Body of pancreas (tissue), 4 donors: ENCODE data around the gene MIA. TPM values are rescaled to one million over a fixed set of nuclear protein-coding genes. Genes with fewer than 3 reads are reported as not detected.

Source experiments
- ATAC-seq: fragments of 150-250 bp; one replicate; pipeline ENCODE4 v1.9.1; 2016
- DNase-seq, 4 donors: peaks; one replicate each; pipeline ENCODE4 v3.0.0-alpha.2; 2019
- H3K27ac ChIP-seq, 4 donors: fragments of 200-600 bp; sonication (generic); 1 replicate in 3 of 4; 2 replicates in 1 of 4; pipeline versions ENCODE4 v1.5.1 to v1.6.1; 2016 to 2019; ENCODE audit warnings: mild to moderate bottlenecking in 1 of 4, mixed read lengths in 1 of 4, moderate library complexity in 1 of 4
- H3K27me3 ChIP-seq, 2 donors: fragments of 200-600 bp; sonication (generic); one replicate each; pipeline ENCODE4 v1.6.0; 2016; ENCODE audit warnings: mild to moderate bottlenecking in 1 of 2
- H3K36me3 ChIP-seq, 2 donors: fragments of 200-600 bp; sonication (generic); replicated peaks in 1 of 2; 2 replicates each; pipeline ENCODE4 v1.5.1; 2016; ENCODE audit warnings: low read depth in 2 of 2; ENCODE audit not compliant: insufficient read depth in 1 of 2
- H3K4me1 ChIP-seq: fragments of 200-600 bp; sonication (generic); one replicate; pipeline ENCODE4 v1.6.0; 2016
- H3K4me3 ChIP-seq, 2 donors: fragments of 200-600 bp; sonication (generic); 1 replicate in 1 of 2; 2 replicates in 1 of 2; pipeline ENCODE4 v1.5.1; 2016 to 2019
- H3K9me3 ChIP-seq, 3 donors: fragments of 200-600 bp; sonication (generic); 1 replicate in 2 of 3; 2 replicates in 1 of 3; pipeline ENCODE4 v1.5.1; 2016
- POLR2A ChIP-seq, 3 donors: fragments of 450-650 bp; IDR thresholded peaks; one replicate each; pipeline ENCODE4 v1.6.1; 2016; ENCODE audit warnings: antibody characterized with exemption in 3 of 3, mild to moderate bottlenecking in 2 of 3
- WGBS, 2 donors: methylation state at CpG; one replicate each; pipeline ENCODE4 v1.1.5; 2017; 5-methylcytosine and 5-hydroxymethylcytosine counted together
- intact Hi-C: fragments of 100-400 bp; cut with DNase I; formaldehyde crosslinking; loops from one replicate; pipeline ENCODE4 v1.15.1; 2023
- total RNA-seq, 2 donors: library from RNA; depleted of rRNA; stranded (reverse); fragments of >200 nt; gene quantifications; one replicate each; pipeline ENCODE4 v1.1.0, GENCODE V29; 2016
- TF ChIP-seq, protein P1 (sequence below), 7 experiments: fragments of 450-650 bp in 4 of 7; fragments of 200-600 bp in 3 of 7; sonication (generic) in 3 of 7; IDR thresholded peaks; one replicate each; pipeline ENCODE4 v1.5.1; 2016 to 2019; ENCODE audit warnings: antibody characterized with exemption in 7 of 7

MIA gene
- total RNA-seq, 2 donors from 2014 or later = 5.9 TPM; not detected in 1

DNA sequence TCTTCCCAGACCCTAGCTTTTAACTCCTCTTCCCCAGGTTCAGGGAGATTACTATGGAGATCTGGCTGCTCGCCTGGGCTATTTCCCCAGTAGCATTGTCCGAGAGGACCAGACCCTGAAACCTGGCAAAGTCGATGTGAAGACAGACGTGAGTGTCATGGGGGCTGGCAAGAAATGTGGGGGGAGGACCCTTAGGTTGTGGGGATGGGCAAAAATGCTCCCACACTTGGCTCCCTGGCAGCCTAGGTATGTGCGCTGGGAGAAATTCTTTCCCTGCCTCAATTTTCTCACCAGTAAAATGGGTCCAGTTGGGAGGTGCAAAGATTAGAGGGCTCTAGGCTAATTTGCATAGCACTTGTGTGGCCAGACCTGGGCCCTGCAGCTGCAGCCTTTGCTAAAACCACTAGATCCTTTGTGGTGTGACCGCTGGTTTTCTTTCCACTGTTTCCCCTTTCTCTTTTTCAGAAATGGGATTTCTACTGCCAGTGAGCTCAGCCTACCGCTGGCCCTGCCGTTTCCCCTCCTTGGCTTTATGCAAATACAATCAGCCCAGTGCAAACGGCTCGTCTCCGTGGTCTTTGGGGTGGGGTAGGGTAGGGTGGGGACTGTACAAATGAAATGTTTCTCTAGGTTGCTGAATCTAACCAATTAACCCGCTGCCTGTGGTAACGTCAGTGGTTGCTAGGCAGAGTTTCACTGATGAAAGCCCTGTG, 1.8 kb downstream of the MIA start:
- Histone ChIP-seq H3K4me1 (peaks cover 16% of the 10 kb centered on the region), H3K27me3 (no peaks in the 10 kb centered on the region), H3K9me3 (no peaks in the 10 kb centered on the region), H3K36me3 (no peaks in the 10 kb centered on the region), H3K27ac (peak overlapping the region; percentile 92 to 100 (median 98)), H3K4me3 (peak overlapping the region; percentile 34 to 56)
- 15 to 19% methylated on average over 13 of the region's 13 CpGs for WGBS, 2 donors
- peak; percentile 85 to 94 (median 89) for DNase-seq
- intact Hi-C loops = no loop called here
- peak; percentile 77 for ATAC-seq
- TF ChIP-seq, protein P1, sequence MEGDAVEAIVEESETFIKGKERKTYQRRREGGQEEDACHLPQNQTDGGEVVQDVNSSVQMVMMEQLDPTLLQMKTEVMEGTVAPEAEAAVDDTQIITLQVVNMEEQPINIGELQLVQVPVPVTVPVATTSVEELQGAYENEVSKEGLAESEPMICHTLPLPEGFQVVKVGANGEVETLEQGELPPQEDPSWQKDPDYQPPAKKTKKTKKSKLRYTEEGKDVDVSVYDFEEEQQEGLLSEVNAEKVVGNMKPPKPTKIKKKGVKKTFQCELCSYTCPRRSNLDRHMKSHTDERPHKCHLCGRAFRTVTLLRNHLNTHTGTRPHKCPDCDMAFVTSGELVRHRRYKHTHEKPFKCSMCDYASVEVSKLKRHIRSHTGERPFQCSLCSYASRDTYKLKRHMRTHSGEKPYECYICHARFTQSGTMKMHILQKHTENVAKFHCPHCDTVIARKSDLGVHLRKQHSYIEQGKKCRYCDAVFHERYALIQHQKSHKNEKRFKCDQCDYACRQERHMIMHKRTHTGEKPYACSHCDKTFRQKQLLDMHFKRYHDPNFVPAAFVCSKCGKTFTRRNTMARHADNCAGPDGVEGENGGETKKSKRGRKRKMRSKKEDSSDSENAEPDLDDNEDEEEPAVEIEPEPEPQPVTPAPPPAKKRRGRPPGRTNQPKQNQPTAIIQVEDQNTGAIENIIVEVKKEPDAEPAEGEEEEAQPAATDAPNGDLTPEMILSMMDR (IDR thresholded peaks at IDR 0.05) = peak in 2 of 7 experiments; percentile 3 to 8
- no peak for TF ChIP-seq POLR2A (IDR thresholded peaks at IDR 0.05)

DNA sequence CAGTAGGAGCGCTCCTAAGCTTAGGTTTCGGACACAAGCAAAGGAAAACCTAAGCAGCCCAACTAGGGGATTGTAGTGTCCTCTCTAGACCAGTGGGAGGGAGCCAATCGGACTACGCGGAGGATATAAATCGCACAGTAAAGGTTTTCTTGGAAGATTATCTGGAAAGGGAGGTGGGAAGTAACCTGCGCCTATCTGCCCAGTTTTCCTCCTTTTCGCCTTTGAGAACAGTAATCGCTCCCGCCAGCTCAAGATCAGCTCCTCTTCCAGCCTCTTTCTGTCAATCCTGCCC, 2.3 kb downstream of the MIA start:
- intact Hi-C loops = no loop called here
- Histone ChIP-seq H3K36me3 (no peaks in the 10 kb centered on the region), H3K4me1 (peaks cover 16% of the 10 kb centered on the region), H3K4me3 (peak overlapping the region; percentile 34 to 56), H3K9me3 (no peaks in the 10 kb centered on the region), H3K27ac (peak overlapping the region; percentile 92 to 100 (median 98)), H3K27me3 (no peaks in the 10 kb centered on the region)
- no peak for DNase-seq
- ATAC-seq = no peak
- WGBS, 2 donors = 0 to 1% methylated on average over 10 of the region's 10 CpGs
- TF ChIP-seq POLR2A (IDR thresholded peaks at IDR 0.05) = no peak
- TF ChIP-seq, protein P1 (IDR thresholded peaks at IDR 0.05) = no peak

DNA sequence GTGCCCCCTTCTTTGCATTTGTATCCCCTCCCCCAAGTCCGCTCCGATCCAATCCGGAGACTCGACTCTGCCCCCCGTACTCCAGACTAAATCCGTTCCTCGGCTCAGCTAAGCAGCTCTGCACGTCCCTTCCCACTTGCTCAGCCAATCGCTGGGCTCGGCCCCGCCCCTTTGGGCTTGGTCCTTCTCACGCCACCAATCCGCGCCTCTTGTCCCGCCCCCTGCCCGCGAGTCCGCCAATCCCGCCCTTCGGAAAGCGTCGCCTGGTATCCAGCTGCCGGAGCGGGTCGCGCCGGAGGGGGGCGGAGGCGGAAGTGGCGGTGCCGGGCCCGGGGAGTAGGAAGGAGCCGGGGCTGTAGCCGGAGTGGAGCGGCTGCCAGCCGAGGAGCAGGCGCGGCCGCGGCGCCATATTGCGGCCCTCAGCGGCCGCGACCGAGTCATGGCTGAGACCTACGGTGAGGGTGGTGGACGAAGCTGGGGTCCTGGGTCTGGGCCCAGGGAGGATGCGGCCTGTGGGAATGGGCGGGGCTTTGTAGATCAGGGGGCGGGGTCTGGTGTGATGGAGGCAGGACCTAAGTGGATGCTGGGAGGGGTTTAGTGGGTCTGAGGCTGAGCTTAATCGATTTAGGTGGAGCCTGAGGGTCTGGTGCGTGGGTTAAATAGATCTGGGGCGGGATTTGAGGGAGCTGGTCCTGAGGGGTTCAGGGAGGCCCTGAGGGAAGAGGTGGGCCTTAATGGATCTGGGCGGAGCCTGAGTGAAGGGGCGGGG, 2.8 kb downstream of the MIA start, which contains the start of gene RAB4B:
TSS of gene RAB4B (plus strand) at position 311 of the 769 bp plus-strand sequence. CDS start at position 440, 129 bp downstream.
- Histone ChIP-seq H3K9me3 (no peaks in the 10 kb centered on the region), H3K27me3 (no peaks in the 10 kb centered on the region), H3K4me3 (peak within 1 kb of the TSS; percentile 64 to 86), H3K36me3 (no peaks in the 10 kb centered on the region), H3K27ac (peak within 1 kb of the TSS; percentile 92 to 100 (median 98)), H3K4me1 (peaks cover 16% of the 10 kb centered on the region)
- ATAC-seq = peak; percentile 93
- TF ChIP-seq, protein P1 (IDR thresholded peaks at IDR 0.05) = peak in 3 of 7 experiments; percentile 8 to 24 (median 23)
- peak; percentile 72 to 88 (median 84) for TF ChIP-seq POLR2A (IDR thresholded peaks at IDR 0.05)
- peak; percentile 100 for DNase-seq
- 0 to 1% methylated on average over 33 to 56 of the region's 56 CpGs for WGBS, 2 donors
- intact Hi-C loops = no loop called here

DNA sequence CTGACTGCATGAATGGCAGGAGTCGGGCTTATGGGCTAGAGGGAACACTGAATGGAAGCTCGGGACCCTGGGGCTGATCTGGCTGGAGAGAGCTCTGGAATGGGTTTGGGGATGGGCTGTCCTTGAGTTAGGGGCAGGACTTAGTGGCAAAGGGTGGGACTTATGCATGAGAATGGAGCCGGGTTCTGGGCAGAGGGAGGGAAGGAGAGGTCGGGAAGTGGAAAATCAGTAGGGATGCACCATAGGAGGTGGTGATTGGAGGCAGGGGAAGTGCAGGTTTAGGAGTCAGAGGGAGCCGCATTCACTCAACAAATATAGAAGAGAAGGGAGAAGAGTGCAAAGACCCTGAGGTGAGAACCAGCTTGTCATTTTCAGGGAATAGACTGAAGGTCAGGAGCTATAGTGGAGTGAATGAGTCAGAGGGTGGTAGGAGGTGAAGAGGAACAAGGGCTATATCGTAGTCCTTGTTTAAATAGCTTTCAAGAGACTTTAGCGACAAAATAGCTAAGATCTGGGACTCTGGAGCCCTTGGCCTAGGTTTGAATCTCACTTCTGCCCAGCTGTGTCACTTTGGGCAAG, 3.5 kb downstream of the MIA start:
- no peak for DNase-seq
- WGBS, 2 donors = 11 to 20% methylated on average over 7 of the region's 7 CpGs
- Histone ChIP-seq H3K27ac (peak overlapping the region; percentile 92 to 100 (median 98)), H3K9me3 (no peaks in the 10 kb centered on the region), H3K4me3 (peak overlapping the region; percentile 64 to 86), H3K4me1 (peaks cover 16% of the 10 kb centered on the region), H3K36me3 (no peaks in the 10 kb centered on the region), H3K27me3 (no peaks in the 10 kb centered on the region)
- intact Hi-C loops = no loop called here
- no peak for ATAC-seq
- TF ChIP-seq, protein P1 (IDR thresholded peaks at IDR 0.05) = no peak
- no peak for TF ChIP-seq POLR2A (IDR thresholded peaks at IDR 0.05)
